ENCODE measurements around the gene SBF2. TPM values are rescaled to one million over a fixed set of nuclear protein-coding genes. Genes with fewer than 3 reads are reported as not detected.

SBF2 gene
- polyA plus RNA-seq, 1 experiment, result 44.4 TPM

DNA sequence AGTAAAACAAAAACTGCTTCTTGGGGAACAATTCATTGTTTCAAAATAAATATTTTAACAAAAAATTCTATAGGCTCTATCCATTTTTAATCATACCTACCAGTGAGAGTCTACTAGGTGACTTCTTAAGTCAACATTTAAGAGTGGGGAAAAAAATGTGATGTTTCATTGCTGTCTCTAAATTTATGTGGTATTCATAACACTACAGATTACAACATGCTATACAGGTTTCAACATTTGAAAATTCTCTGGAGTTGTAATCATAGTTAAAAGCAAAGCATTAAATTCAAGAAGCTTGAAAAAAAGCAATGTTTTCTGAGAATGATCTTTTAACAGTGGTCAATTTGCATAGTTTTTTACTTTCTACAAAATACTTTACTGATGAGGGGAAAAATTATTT lies 18.3 kb downstream of the SBF2 start:
- TF ChIP-seq, protein P1, sequence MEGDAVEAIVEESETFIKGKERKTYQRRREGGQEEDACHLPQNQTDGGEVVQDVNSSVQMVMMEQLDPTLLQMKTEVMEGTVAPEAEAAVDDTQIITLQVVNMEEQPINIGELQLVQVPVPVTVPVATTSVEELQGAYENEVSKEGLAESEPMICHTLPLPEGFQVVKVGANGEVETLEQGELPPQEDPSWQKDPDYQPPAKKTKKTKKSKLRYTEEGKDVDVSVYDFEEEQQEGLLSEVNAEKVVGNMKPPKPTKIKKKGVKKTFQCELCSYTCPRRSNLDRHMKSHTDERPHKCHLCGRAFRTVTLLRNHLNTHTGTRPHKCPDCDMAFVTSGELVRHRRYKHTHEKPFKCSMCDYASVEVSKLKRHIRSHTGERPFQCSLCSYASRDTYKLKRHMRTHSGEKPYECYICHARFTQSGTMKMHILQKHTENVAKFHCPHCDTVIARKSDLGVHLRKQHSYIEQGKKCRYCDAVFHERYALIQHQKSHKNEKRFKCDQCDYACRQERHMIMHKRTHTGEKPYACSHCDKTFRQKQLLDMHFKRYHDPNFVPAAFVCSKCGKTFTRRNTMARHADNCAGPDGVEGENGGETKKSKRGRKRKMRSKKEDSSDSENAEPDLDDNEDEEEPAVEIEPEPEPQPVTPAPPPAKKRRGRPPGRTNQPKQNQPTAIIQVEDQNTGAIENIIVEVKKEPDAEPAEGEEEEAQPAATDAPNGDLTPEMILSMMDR (IDR thresholded peaks at IDR 0.05; ENCODE audit: low read depth, low read length), result no peak
- POLR2A ChIA-PET, result no interaction called here
- H3K27me3 ChIP-seq (ENCODE audit: control insufficient read depth, insufficient read depth, low read length), result no peaks in the 10 kb centered on the region
- H3K9me3 ChIP-seq (ENCODE audit: control insufficient read depth, insufficient read depth, low read length), result no peaks in the 10 kb centered on the region
- H3K27ac ChIP-seq (ENCODE audit: low read depth, low read length), result no peak overlapping the region
- no peak for DNase-seq (ENCODE audit: low read depth, low spot score)
- no peak overlapping the region for H3K4me3 ChIP-seq (ENCODE audit: low read depth, low read length)
- CTCF ChIA-PET, result no interaction called here

DNA sequence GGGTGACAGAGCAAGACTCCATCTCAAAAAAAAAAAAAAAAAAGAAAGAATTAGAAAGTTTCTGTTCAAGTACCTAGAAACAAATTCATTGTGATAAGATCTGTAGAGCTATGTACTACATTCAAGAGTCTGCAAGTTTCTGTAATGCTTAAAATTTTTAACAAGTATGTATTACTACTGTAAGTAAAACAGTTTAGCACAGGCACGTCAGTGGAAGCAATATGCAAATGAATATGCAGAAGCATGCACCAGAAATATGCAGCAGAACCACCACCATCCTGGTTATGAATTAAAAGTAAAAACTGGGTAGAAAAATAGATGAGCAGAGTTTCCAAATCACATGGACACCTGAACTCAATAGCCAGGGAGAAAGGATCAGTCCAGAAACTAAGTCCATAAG lies 19.3 kb downstream of the SBF2 start:
- H3K27me3 ChIP-seq (ENCODE audit: control insufficient read depth, insufficient read depth, low read length), result no peaks in the 10 kb centered on the region
- DNase-seq (ENCODE audit: low read depth, low spot score), result no peak
- H3K9me3 ChIP-seq (ENCODE audit: control insufficient read depth, insufficient read depth, low read length), result no peaks in the 10 kb centered on the region
- TF ChIP-seq, protein P1 (IDR thresholded peaks at IDR 0.05; ENCODE audit: low read depth, low read length), result no peak
- CTCF ChIA-PET, result no interaction called here
- H3K4me3 ChIP-seq (ENCODE audit: low read depth, low read length), result no peak overlapping the region
- POLR2A ChIA-PET, result interaction anchor here (0.6 kb wide), 1 partner anchor 27 kb away, joined by 3 read pairs; no protein-coding TSS in a partner anchor
- no peak overlapping the region for H3K27ac ChIP-seq (ENCODE audit: low read depth, low read length)

DNA sequence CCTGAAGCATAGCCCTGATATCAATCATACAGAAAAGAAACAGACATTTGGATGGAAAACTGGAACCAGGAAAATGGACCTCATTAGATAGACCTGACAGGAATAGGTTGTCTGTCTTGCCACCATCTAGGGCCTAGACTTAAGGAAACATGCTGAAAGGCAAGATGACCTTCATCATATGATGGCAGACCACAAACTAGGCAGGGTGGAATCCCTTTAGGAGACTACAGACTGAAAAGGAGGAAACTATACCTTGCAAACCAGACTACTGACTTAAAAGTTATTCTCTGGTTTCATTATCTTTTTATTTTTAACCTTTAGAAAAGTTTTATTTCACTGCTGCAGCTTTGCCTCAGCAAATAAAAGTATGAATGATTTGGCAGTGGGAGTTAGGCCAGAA lies 20.3 kb downstream of the SBF2 start:
- Histone ChIP-seq H3K27me3 (ENCODE audit: control insufficient read depth, insufficient read depth, low read length) (no peaks in the 10 kb centered on the region), H3K9me3 (ENCODE audit: control insufficient read depth, insufficient read depth, low read length) (no peaks in the 10 kb centered on the region), H3K27ac (ENCODE audit: low read depth, low read length) (no peak overlapping the region), H3K4me3 (ENCODE audit: low read depth, low read length) (no peak overlapping the region)
- ChIA-PET CTCF (interaction anchor here (0.8 to 1.2 kb wide), 2 partner anchors 65 to 66 kb away, joined by 3 read pairs; no protein-coding TSS in a partner anchor), POLR2A (no interaction called here)
- no peak for DNase-seq (ENCODE audit: low read depth, low spot score)
- TF ChIP-seq, protein P1 (IDR thresholded peaks at IDR 0.05; ENCODE audit: low read depth, low read length), result no peak

DNA sequence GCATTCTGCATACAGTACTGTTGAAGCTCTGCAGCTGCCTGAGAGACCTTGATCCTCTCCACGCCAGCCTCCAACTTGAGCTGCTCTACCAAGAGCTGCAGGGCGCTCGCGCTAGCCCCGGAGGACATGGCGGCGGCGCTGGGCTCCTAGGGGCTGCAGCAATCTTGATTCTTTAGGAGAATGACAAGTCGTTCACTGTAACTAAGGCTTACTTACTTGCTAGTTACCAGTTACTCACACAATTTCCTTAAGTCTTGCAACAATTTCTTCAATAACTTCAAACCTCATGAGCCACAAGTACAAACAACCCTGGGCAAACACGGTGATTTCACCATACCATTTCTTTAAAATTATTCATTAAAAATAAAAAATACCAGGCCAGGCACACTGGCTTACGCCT lies 21.9 kb downstream of the SBF2 start:
- DNase-seq (ENCODE audit: low read depth, low spot score), result no peak
- POLR2A ChIA-PET, result no interaction called here
- Histone ChIP-seq H3K4me3 (ENCODE audit: low read depth, low read length) (no peak overlapping the region), H3K9me3 (ENCODE audit: control insufficient read depth, insufficient read depth, low read length) (no peaks in the 10 kb centered on the region), H3K27me3 (ENCODE audit: control insufficient read depth, insufficient read depth, low read length) (no peaks in the 10 kb centered on the region), H3K27ac (ENCODE audit: low read depth, low read length) (no peak overlapping the region)
- CTCF ChIA-PET, result no interaction called here
- TF ChIP-seq, protein P1 (IDR thresholded peaks at IDR 0.05; ENCODE audit: low read depth, low read length), result no peak

DNA sequence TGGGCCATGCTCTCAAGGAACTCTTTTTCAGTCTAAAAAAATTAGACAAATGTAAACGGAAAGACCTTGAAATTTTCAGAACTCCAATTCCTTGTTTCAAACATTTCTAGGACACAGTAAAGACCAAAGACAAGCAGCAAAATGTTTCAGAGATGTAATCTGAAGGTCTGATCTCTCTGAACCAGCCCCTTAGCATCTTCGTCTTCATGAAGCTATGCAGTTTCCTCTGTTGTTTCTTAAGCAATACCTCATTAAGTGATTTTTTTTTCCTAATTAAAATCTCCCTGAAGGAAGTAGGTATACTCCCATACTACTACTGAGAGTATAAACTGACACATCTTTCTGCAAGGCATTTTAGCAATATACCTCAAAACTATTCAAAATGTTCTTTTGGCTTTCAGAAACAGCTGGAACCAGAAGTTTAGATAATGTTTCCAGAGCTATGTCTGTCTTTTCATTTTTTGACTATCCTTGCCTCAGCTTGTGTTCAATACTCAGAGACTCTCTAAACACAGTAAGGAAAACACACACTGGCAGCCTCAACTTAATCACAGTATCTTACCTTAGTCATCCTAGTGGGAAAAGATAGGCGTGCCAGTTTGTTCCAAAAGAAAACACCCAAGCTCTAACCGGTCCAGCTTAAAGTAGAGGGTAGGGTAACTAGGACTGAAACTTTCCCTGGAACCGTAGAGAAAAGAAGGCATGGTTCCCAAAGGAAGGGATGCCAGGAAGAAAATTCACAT lies 25.1 kb downstream of the SBF2 start:
- ChIA-PET POLR2A (interaction anchor here (0.7 to 1.0 kb wide), 3 partner anchors 36 to 510 kb away, joined by 3 read pairs; partner anchors contain the start of gene ADM), CTCF (interaction anchor here (0.7 kb wide), 1 partner anchor 97 kb away, joined by 4 read pairs; no protein-coding TSS in a partner anchor)
- Histone ChIP-seq H3K27ac (ENCODE audit: low read depth, low read length) (no peak overlapping the region), H3K9me3 (ENCODE audit: control insufficient read depth, insufficient read depth, low read length) (no peaks in the 10 kb centered on the region), H3K4me3 (ENCODE audit: low read depth, low read length) (no peak overlapping the region), H3K27me3 (ENCODE audit: control insufficient read depth, insufficient read depth, low read length) (no peaks in the 10 kb centered on the region)
- DNase-seq (ENCODE audit: low read depth, low spot score), result no peak
- TF ChIP-seq, protein P1 (IDR thresholded peaks at IDR 0.05; ENCODE audit: low read depth, low read length), result no peak

All from AG04450 (cell line).